Measurements from ENCODE around the gene ARFGAP3.

ARFGAP3 gene

GRCh38 chr22:42816336-42816735 is 40.7 kb downstream of the ARFGAP3 start:
- no peak for DNase-seq

- no peak for DNase-seq
Observed at GRCh38 chr22:42814616-42815015, 42.5 kb downstream of the ARFGAP3 start.

- peak; percentile 80 for DNase-seq
Observed at GRCh38 chr22:42814215-42814614, 42.9 kb downstream of the ARFGAP3 start.

- DNase-seq = no peak
Observed at GRCh38 chr22:42813501-42813900, 43.6 kb downstream of the ARFGAP3 start.

GRCh38 chr22:42811459-42811858 is 45.6 kb downstream of the ARFGAP3 start:
- DNase-seq = peak; percentile 40

- no peak for DNase-seq
Observed at GRCh38 chr22:42808521-42808920, 48.6 kb downstream of the ARFGAP3 start.

- no peak for DNase-seq
Observed at GRCh38 chr22:42807185-42807584, 49.9 kb downstream of the ARFGAP3 start.

GRCh38 chr22:42805998-42806830 is 50.9 kb downstream of the ARFGAP3 start:
- no peak for DNase-seq

- DNase-seq = no peak
Observed at GRCh38 chr22:42805016-42805997, 51.8 kb downstream of the ARFGAP3 start.

- no peak for DNase-seq
Observed at GRCh38 chr22:42803389-42803788, 53.7 kb downstream of the ARFGAP3 start.

GRCh38 chr22:42801252-42802080 is 55.6 kb downstream of the ARFGAP3 start:
- DNase-seq = no peak

- DNase-seq = peak; percentile 37
Observed at GRCh38 chr22:42800451-42801251, 56.4 kb downstream of the ARFGAP3 start.

GRCh38 chr22:42799461-42800405 is 57.3 kb downstream of the ARFGAP3 start:
- DNase-seq = peak; percentile 80

- DNase-seq = no peak
Observed at GRCh38 chr22:42799061-42799460, 58.0 kb downstream of the ARFGAP3 start.

- DNase-seq = no peak
Observed at GRCh38 chr22:42797011-42797410, 60.1 kb downstream of the ARFGAP3 start.

GRCh38 chr22:42796081-42796480 is 61.0 kb downstream of the ARFGAP3 start:
- DNase-seq = no peak

GRCh38 chr22:42794551-42795510 is 62.2 kb downstream of the ARFGAP3 start:
- DNase-seq = no peak

- no peak for DNase-seq
Observed at GRCh38 chr22:42793848-42794405, 63.1 kb downstream of the ARFGAP3 start.
